Stimulated activated CD4-positive, alpha-beta T cell treated with anti-CD3 and anti-CD28 coated beads, Interleukin-1b, Interleukin-23, amount 100 ng/mL, for 4 hours (primary cell): ENCODE data around the gene SCRN1.
"Not testable (repeated sequence)": the region's sequence is repeated elsewhere in the genome, so short reads cannot be mapped to it uniquely, and the experiment has no call there.

Experiments
- DNase-seq, 2 donors: peaks; one replicate each; pipeline ENCODE4 v3.0.0-alpha.2; 2020; ENCODE audit warnings: low read depth in 2 of 2

Gene SCRN1

DNA sequence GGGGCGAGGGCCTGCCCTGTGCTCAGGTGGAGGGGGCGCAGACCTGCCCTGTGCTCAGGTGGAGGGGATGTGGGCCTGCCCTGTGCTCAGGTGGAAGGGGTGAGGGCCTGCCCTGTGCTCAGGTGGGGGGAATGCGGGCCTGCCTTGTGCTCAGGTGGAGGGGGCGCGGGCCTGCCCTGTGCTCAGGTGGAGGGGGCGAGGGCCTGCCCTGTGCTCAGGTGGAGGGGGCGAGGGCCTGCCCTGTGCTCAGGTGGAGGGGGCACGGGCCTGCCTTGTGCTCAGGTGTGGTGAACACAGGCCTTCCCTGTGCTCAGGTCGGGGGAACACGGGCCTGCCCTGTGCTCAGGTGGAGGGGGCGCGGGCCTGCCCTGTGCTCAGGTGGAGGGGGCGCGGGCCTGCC is 98.8 kb downstream of the SCRN1 start:
- not testable (repeated sequence) for DNase-seq

- DNase-seq: no peak
These were observed 99.3 kb downstream of the SCRN1 start for GRCh38 chr7:29890251-29890650.

GRCh38 chr7:29889288-29889687 is 100.3 kb downstream of the SCRN1 start:
- no peak for DNase-seq

DNA sequence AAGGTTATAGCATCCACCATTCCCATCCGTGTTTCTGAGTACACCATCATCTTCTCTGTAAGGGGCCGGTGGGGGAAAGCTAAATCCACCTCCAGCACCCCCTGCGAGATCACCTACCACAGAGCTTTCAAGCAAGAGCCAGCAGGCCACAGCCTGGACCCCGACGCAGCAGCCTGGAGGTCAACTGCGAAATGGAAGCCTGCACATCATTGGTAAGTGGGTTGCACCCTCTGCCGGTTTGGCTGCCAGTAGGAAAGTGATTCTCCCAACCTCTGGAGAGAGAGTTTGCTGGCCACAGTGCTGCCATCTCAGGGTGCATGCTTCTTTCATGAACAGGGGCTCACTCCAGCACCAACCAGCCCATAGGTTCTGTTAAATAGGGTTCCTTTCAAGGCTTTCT is 101.6 kb downstream of the SCRN1 start:
- no peak for DNase-seq

DNA sequence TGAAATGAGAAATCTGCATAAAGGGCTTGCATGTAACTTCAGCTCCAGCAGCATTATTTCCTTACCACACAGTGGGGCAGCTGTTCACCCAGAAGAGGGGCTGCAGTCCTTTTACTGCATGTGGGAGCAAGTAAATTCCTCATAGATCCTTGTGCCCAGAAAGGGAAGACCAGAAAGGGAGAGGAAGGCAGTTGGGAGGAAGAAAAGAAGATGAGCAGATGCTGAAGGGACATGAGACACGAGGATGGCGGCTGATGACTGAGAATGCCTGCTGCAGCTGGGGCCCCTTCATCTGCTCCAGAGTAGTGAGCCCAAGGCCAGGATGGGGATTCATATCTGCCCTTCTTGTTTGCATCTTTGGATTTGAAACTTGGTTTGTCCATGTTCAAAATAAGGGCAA is 102.8 kb downstream of the SCRN1 start:
- no peak for DNase-seq

- no peak for DNase-seq
These were observed 104.0 kb downstream of the SCRN1 start for GRCh38 chr7:29885626-29886025.

- DNase-seq: no peak
These were observed 105.0 kb downstream of the SCRN1 start for GRCh38 chr7:29884399-29885272.

DNA sequence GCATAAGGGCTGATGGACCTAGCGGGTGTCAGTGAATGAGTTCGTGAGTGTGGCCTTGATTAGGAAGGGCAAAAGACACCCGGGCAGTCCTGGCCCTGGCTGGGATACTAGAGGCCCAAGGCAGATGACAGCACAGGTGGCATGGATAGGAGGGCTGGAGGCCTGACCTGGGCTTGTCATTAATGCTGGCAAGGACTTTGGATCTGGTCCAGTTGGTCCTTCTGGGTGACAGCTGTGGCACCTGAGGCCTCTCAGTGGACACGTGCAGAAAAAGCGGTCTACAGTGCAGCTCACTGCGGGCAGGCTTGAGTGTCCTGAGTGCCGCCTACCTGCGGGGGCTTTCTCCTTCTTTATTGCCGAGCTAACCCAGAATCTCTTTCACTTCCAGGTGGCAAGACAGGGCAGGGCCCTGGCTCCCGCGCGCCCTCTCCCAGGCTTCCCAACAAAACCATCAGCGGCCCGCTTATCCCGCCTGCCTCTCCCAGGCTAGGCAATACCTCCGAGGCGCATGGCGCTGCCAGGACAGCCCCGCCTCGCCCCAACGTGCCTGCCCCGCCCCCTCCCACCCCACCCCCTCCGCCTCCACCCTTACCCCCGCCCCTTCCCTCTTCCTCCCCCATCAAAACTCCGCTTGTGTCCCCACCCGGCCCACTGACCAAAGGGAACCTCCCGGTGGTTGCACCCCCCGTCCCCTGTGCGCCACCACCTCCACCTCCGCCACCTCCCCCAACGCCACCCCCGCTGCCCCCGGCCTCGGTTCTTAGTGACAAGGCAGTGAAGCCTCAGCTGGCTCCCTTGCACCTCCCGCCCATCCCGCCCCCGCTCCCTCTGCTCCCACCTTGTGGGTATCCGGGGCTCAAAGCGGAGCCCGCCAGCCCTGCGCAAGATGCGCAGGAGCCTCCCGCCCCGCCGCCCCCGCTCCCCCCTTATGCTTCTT is 105.9 kb downstream of the SCRN1 start:
- DNase-seq: no peak

GRCh38 chr7:29882481-29882880 is 107.1 kb downstream of the SCRN1 start:
- DNase-seq: no peak

- DNase-seq: no peak
These were observed 107.9 kb downstream of the SCRN1 start for GRCh38 chr7:29881724-29882123.

GRCh38 chr7:29879609-29880008 is 110.0 kb downstream of the SCRN1 start:
- DNase-seq: no peak

GRCh38 chr7:29878081-29878688 is 111.4 kb downstream of the SCRN1 start:
- no peak for DNase-seq

DNA sequence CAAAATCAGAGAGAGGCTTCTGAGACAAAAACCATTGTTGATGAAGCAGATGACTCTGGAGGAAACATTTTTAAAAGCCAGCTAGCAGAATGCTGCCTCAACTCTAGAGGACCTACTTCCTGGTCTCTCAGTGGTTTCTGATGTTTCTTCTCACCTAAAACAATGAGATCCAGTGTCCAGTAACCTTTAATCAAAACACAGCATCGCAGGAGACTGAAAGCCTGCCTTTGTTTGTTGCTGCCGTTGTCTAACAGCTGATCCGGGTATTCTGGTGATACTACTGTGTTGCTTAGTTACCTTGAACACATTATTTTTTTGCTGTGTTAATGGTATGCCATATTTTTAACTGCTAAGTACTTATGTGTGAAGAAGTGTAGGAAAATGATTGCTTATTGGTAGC is 112.4 kb downstream of the SCRN1 start:
- DNase-seq: no peak

DNA sequence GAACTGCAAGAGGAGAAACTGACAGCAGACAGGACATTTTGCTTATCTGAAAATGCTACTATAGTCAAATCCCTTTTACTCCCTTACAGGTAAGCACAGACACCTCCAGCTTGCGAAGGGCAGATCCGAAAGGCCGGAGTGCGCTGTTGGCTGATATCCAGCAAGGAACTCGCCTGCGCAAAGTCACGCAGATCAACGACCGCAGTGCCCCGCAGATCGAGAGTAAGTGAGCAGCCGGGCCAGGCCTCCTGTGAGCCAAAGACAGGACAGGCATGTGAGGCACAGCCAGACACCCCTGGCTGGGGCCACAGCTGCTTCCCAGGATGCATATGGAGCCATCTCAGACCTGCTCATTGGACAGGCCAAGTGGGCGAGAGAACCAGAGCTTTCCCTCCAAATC is 113.9 kb downstream of the SCRN1 start:
- DNase-seq: no peak

- DNase-seq: no peak
These were observed 115.8 kb downstream of the SCRN1 start for GRCh38 chr7:29873644-29874294.

DNA sequence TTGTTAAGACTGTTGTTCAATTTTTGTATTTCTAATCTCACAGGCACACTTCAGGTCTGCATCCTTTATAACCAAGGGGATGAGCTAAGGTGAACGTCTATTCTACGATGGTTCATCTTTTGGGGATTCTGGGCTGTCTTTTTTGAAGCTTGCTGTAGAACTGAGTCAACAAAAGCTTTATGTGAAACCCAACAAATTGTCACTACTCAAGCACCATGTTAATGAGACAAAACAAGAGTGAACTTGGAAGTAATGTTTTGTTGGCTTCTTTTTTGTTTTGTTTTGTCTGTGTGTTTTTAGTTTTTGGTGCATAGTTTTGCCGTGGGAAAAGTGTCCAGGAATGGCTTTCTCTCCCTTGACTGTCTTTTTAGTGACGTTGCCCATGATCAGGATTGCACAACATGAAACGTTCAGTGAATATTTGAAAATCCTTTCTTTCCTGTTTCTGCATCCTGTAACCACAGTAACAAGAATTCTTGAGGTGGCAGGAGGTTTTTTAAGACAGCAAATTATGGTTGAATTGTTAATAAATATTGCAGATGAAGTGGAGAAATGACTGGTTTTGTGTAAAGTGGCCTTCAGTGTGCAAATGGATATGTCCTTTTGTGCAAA is 117.7 kb downstream of the SCRN1 start:
- DNase-seq: no peak
